Measurements from ENCODE around the gene ARNT2. TPM values are rescaled to one million over a fixed set of nuclear protein-coding genes. Genes with fewer than 3 reads are reported as not detected.

The ARNT2 gene
- total and polyA plus RNA-seq, 8 donors, result 0.58 to 27.4 (median 1.6) TPM

DNA sequence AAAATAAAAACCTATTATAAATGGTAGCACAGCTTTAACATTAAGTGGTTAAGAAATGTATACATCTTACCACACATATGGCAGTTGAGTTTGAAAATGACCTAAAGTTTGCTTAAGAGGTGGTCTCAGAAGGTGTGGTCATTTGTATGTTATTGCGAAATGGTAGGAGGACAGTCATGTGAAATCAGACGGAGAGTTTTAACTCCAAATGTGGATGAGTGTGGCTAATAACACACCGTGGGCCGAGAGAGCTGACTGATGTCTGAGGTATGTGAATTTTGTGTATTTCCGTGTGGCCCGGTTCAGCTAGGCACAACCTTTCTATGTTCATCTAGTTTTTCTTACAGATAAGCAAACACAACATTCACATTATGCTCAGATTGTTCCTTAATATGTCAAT lies 71.9 kb downstream of the ARNT2 start:
- Histone ChIP-seq H3K4me1 (peaks cover 0 to 11% (median 0%) of the 10 kb centered on the region in 4 donors), H3K4me3 (no peak overlapping the region), H3K27me3 (no peaks in the 10 kb centered on the region), H3K36me3 (peaks cover 0 to 14% (median 2%) of the 10 kb centered on the region in 4 donors), H3K27ac (no peak overlapping the region), H3K9me3 (no peaks in the 10 kb centered on the region)
- 90 to 98% (median 97%) methylated on average over 6 of the region's 6 CpGs for WGBS, 5 donors
- no peak for DNase-seq
- TF ChIP-seq EP300 (IDR thresholded peaks at IDR 0.05), result no peak
- no peak for TF ChIP-seq CTCF (IDR thresholded peaks at IDR 0.05)
- no peak for TF ChIP-seq POLR2AphosphoS5 (IDR thresholded peaks at IDR 0.05)
- TF ChIP-seq POLR2A (IDR thresholded peaks at IDR 0.05), result no peak
- intact Hi-C loops (cut with DNase I; ENCODE audit: low total_unique reads), result no loop called here

DNA sequence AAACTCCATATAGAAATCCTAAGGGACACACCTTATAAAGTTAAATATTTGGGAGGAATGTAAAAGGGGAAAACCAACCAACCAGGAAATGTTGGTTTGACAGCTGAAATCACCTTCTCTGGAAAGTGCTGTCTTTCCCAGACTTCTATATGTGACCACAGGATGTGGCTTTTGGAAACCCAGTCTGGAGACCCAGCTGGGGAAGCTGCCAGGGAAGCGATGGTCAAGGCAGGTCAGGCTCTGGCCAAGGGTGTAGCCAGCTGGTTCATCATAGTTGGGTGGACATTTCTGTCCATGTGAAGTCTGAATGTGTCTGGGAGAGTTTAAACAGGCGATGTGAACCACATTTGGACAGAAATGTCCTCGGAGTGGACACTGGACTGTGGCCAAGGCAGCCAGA lies 73.9 kb downstream of the ARNT2 start:
- TF ChIP-seq POLR2A (IDR thresholded peaks at IDR 0.05) (no peak), POLR2AphosphoS5 (IDR thresholded peaks at IDR 0.05) (no peak), EP300 (IDR thresholded peaks at IDR 0.05) (no peak), CTCF (IDR thresholded peaks at IDR 0.05) (no peak)
- Histone ChIP-seq H3K4me1 (peaks cover 0 to 15% (median 4%) of the 10 kb centered on the region in 4 donors), H3K9me3 (no peaks in the 10 kb centered on the region), H3K36me3 (peaks cover 0 to 14% (median 0%) of the 10 kb centered on the region in 4 donors), H3K4me3 (no peak overlapping the region), H3K27me3 (no peaks in the 10 kb centered on the region), H3K27ac (no peak overlapping the region)
- intact Hi-C loops (cut with DNase I; ENCODE audit: low total_unique reads), result no loop called here
- WGBS, 5 donors, result 65 to 88% (median 84%) methylated on average over 3 of the region's 3 CpGs
- no peak for DNase-seq

GRCh38 chr15:80479191-80479590 lies 75.0 kb downstream of the ARNT2 start:
- TF ChIP-seq POLR2A (IDR thresholded peaks at IDR 0.05) (no peak), CTCF (IDR thresholded peaks at IDR 0.05) (no peak), EP300 (IDR thresholded peaks at IDR 0.05) (no peak), POLR2AphosphoS5 (IDR thresholded peaks at IDR 0.05) (no peak)
- H3K4me1 ChIP-seq, result peaks cover 1 to 26% (median 11%) of the 10 kb centered on the region in 4 donors
- WGBS, 5 donors, result 88 to 96% (median 93%) methylated on average over 1 of the region's 1 CpG
- intact Hi-C loops (cut with DNase I; ENCODE audit: low total_unique reads), result no loop called here
- peaks cover 0 to 14% (median 0%) of the 10 kb centered on the region in 4 donors for H3K36me3 ChIP-seq
- H3K27ac ChIP-seq, result no peak overlapping the region
- H3K9me3 ChIP-seq, result no peaks in the 10 kb centered on the region
- H3K27me3 ChIP-seq, result no peaks in the 10 kb centered on the region
- no peak for DNase-seq
- no peak overlapping the region for H3K4me3 ChIP-seq

- 64 to 87% (median 76%) methylated on average over 6 of the region's 6 CpGs for WGBS, 5 donors
- Histone ChIP-seq H3K36me3 (peaks cover 0 to 10% (median 0%) of the 10 kb centered on the region in 4 donors), H3K4me3 (no peak overlapping the region), H3K9me3 (no peaks in the 10 kb centered on the region), H3K27ac (peak overlapping the region in 2 of 5 donors; percentile 28 to 31), H3K27me3 (no peaks in the 10 kb centered on the region), H3K4me1 (peaks cover 6 to 34% (median 15%) of the 10 kb centered on the region in 4 donors)
- intact Hi-C loops (cut with DNase I; ENCODE audit: low total_unique reads), result no loop called here
- peak in 1 of 2 donors; percentile 37 for DNase-seq
- TF ChIP-seq POLR2AphosphoS5 (IDR thresholded peaks at IDR 0.05) (no peak), EP300 (IDR thresholded peaks at IDR 0.05) (no peak), CTCF (IDR thresholded peaks at IDR 0.05) (no peak), POLR2A (IDR thresholded peaks at IDR 0.05) (no peak)
Measured at GRCh38 chr15:80480171-80480811, 76.1 kb downstream of the ARNT2 start.
